DOHH2 (cell line): ENCODE results near the gene FKBP2.

Source experiments
- H3F3A ChIP-seq: fragments of 200-600 bp; sonication (generic), shearing (Covaris generic); 2 replicates; pipeline ENCODE4 v1.6.0; 2016; ENCODE audit warnings: antibody characterized with exemption, mild to moderate bottlenecking; ENCODE audit not compliant: control insufficient read depth, insufficient read depth
- H3K27ac ChIP-seq: fragments of 200-600 bp; sonication (generic); 2 replicates; pipeline ENCODE4 v1.5.1; 2014; ENCODE audit warnings: low read depth, mild to moderate bottlenecking, low read length, moderate library complexity
- H3K27me3 ChIP-seq: fragments of 200-600 bp; sonication (generic); 2 replicates; pipeline ENCODE4 v1.6.1; 2014; ENCODE audit warnings: mild to moderate bottlenecking, low read length, mixed read lengths; ENCODE audit not compliant: control insufficient read depth
- H3K36me3 ChIP-seq: fragments of 200-600 bp; sonication (generic); 2 replicates; pipeline ENCODE4 v1.6.1; 2014; ENCODE audit warnings: mild to moderate bottlenecking, low read length, moderate library complexity, mixed read lengths; ENCODE audit not compliant: control insufficient read depth
- H3K4me1 ChIP-seq: fragments of 200-600 bp; sonication (generic); 2 replicates; pipeline ENCODE4 v1.6.1; 2014; ENCODE audit warnings: mild to moderate bottlenecking, low read length, mixed read lengths; ENCODE audit not compliant: control insufficient read depth
- H3K4me2 ChIP-seq: fragments of 200-600 bp; sonication (generic); 2 replicates; pipeline ENCODE4 v1.6.0; 2014; ENCODE audit warnings: mild to moderate bottlenecking, low read length, moderate library complexity
- H3K4me3 ChIP-seq: fragments of 200-600 bp; sonication (generic); 2 replicates; pipeline ENCODE4 v1.5.1; 2014; ENCODE audit warnings: mild to moderate bottlenecking, low read length, mixed read lengths
- H3K79me2 ChIP-seq: fragments of 200-600 bp; sonication (generic); 2 replicates; pipeline ENCODE4 v1.6.1; 2014; ENCODE audit warnings: mild to moderate bottlenecking, low read length, mixed read lengths; ENCODE audit not compliant: control insufficient read depth
- H3K9me2 ChIP-seq: fragments of 200-600 bp; sonication (generic); replicated peaks from 2 replicates; pipeline ENCODE4 v1.6.1; 2014; ENCODE audit warnings: mild to moderate bottlenecking, low read length, mixed read lengths; ENCODE audit not compliant: control insufficient read depth
- H3K9me3 ChIP-seq: fragments of 200-600 bp; sonication (generic); 2 replicates; pipeline ENCODE4 v1.6.1; 2014; ENCODE audit warnings: antibody characterized with exemption, low read length, mixed read lengths; ENCODE audit not compliant: control insufficient read depth, insufficient read depth
- H4K20me1 ChIP-seq: fragments of 200-600 bp; sonication (generic); 2 replicates; pipeline ENCODE4 v1.6.0; 2014; ENCODE audit warnings: low read depth, mild to moderate bottlenecking, antibody characterized with exemption, low read length, moderate library complexity; ENCODE audit not compliant: control insufficient read depth, insufficient read depth
- EZH2phosphoT487 ChIP-seq: fragments of 200-600 bp; sonication (generic); IDR thresholded peaks from 2 replicates; pipeline ENCODE4 v1.6.1; 2017; ENCODE audit warnings: borderline replicate concordance, mild to moderate bottlenecking, antibody characterized with exemption, low read length, moderate library complexity, mixed read lengths
- TF ChIP-seq, protein P1 (sequence below): fragments of 200-600 bp; sonication (generic); IDR thresholded peaks from one replicate; pipeline ENCODE4 v1.5.1; 2014; ENCODE audit warnings: antibody characterized with exemption, mild to moderate bottlenecking, low read depth, low read length; ENCODE audit not compliant: poor library complexity, severe bottlenecking

The FKBP2 gene

DNA sequence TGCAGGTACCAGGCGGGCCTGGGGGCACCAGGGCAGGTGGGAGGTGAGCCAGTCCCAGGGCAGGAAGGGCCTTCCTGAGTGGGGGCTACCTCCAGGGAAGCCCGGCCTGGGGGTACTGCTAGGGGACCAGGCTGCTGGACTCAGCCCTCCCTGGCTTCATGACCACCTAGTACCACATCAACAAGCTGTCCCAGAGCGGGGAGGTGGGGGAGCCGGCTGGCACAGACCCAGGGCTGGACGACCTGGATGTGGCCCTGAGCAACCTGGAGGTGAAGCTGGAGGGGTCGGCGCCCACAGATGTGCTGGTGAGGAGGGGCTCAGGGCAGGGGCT lies 21.6 kb upstream of the FKBP2 start:
- peaks cover 22% of the 10 kb centered on the region for H3F3A ChIP-seq
- no peak overlapping the region for H3K27ac ChIP-seq
- H3K79me2 ChIP-seq = peaks cover 3% of the 10 kb centered on the region; the same call in 1 of the 2 replicates
- TF ChIP-seq EZH2phosphoT487 = no peak
- TF ChIP-seq, protein P1, sequence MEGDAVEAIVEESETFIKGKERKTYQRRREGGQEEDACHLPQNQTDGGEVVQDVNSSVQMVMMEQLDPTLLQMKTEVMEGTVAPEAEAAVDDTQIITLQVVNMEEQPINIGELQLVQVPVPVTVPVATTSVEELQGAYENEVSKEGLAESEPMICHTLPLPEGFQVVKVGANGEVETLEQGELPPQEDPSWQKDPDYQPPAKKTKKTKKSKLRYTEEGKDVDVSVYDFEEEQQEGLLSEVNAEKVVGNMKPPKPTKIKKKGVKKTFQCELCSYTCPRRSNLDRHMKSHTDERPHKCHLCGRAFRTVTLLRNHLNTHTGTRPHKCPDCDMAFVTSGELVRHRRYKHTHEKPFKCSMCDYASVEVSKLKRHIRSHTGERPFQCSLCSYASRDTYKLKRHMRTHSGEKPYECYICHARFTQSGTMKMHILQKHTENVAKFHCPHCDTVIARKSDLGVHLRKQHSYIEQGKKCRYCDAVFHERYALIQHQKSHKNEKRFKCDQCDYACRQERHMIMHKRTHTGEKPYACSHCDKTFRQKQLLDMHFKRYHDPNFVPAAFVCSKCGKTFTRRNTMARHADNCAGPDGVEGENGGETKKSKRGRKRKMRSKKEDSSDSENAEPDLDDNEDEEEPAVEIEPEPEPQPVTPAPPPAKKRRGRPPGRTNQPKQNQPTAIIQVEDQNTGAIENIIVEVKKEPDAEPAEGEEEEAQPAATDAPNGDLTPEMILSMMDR = no peak
- H3K4me2 ChIP-seq = no peak overlapping the region
- no peaks in the 10 kb centered on the region for H3K9me3 ChIP-seq
- H3K4me1 ChIP-seq = peaks cover 30% of the 10 kb centered on the region
- H3K9me2 ChIP-seq = no peaks in the 10 kb centered on the region
- peaks cover 71% of the 10 kb centered on the region for H3K36me3 ChIP-seq
- no peak overlapping the region for H3K4me3 ChIP-seq
- H4K20me1 ChIP-seq = no peaks in the 10 kb centered on the region
- H3K27me3 ChIP-seq = no peaks in the 10 kb centered on the region

DNA sequence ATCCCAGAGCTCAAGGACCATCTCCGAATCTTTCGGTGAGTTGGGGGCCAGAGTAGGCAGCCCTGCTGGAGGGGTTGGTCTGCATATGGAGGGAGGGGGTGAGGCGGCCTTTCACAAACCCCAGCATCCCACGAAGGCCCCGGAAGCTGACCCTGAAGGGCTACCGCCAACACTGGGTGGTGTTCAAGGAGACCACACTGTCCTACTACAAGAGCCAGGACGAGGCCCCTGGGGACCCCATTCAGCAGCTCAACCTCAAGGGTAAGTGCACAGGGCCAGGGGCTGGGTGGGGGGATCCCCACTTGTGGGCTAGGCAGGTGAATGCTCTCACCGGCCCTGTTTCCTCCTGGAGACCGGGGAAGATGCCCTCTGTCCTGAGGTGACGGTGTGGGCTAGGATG lies 21.1 kb upstream of the FKBP2 start:
- H3K4me2 ChIP-seq = no peak overlapping the region
- no peaks in the 10 kb centered on the region for H3K27me3 ChIP-seq
- peaks cover 72% of the 10 kb centered on the region for H3K36me3 ChIP-seq
- no peak overlapping the region for H3K27ac ChIP-seq
- TF ChIP-seq, protein P1 = no peak
- no peak for TF ChIP-seq EZH2phosphoT487
- peaks cover 18% of the 10 kb centered on the region for H3F3A ChIP-seq
- H3K4me3 ChIP-seq = no peak overlapping the region
- H4K20me1 ChIP-seq = no peaks in the 10 kb centered on the region
- no peaks in the 10 kb centered on the region for H3K9me3 ChIP-seq
- no peaks in the 10 kb centered on the region for H3K9me2 ChIP-seq
- H3K79me2 ChIP-seq = peaks cover 3% of the 10 kb centered on the region; the same call in 1 of the 2 replicates
- H3K4me1 ChIP-seq = peaks cover 30% of the 10 kb centered on the region

DNA sequence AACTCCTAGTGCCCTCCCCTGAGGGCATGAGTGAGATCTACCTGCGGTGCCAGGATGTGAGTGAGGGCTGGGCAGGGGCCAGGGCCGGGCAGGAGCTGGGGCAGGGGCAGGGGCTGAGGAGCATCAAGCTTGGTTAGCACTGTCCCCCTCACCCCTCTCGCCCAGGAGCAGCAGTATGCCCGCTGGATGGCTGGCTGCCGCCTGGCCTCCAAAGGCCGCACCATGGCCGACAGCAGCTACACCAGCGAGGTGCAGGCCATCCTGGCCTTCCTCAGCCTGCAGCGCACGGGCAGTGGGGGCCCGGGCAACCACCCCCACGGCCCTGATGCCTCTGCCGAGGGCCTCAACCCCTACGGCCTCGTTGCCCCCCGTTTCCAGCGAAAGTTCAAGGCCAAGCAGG lies 20.6 kb upstream of the FKBP2 start:
- Histone ChIP-seq H3K27ac (no peak overlapping the region), H4K20me1 (no peaks in the 10 kb centered on the region)

More for the DNA sequence above, 20.6 kb upstream of the FKBP2 start:
- Histone ChIP-seq H3K4me2 (no peak overlapping the region), H3F3A (peaks cover 12% of the 10 kb centered on the region), H3K36me3 (peaks cover 72% of the 10 kb centered on the region), H3K4me1 (peaks cover 30% of the 10 kb centered on the region), H3K79me2 (peaks cover 8% of the 10 kb centered on the region), H3K27me3 (no peaks in the 10 kb centered on the region), H3K9me2 (no peaks in the 10 kb centered on the region), H3K4me3 (no peak overlapping the region), H3K9me3 (no peaks in the 10 kb centered on the region)
- TF ChIP-seq, protein P1 = no peak
- TF ChIP-seq EZH2phosphoT487 = no peak
